MG63 (cell line): ENCODE results near the gene SNX11. TPM values are rescaled to one million over a fixed set of nuclear protein-coding genes. Genes with fewer than 3 reads are reported as not detected.

Experiments
- DNase-seq: peaks from one replicate; pipeline ENCODE4 v3.0.0-alpha.2; 2020
- H3K27me3 ChIP-seq: fragments of 250-450 bp; sonication (Bioruptor Pico); 2 replicates; pipeline ENCODE4 v1.5.1; 2020; ENCODE audit warnings: mild to moderate bottlenecking, moderate library complexity
- H3K36me3 ChIP-seq: fragments of 250-450 bp; sonication (Bioruptor Pico); 2 replicates; pipeline ENCODE4 v1.5.1; 2020; ENCODE audit warnings: mild to moderate bottlenecking, moderate library complexity
- H3K4me3 ChIP-seq: fragments of 250-450 bp; sonication (Bioruptor Pico); 2 replicates; pipeline ENCODE4 v1.5.1; 2020; ENCODE audit warnings: mild to moderate bottlenecking, moderate library complexity
- H3K9me3 ChIP-seq: fragments of 250-450 bp; sonication (Bioruptor Pico); 2 replicates; pipeline ENCODE4 v1.5.1; 2020; ENCODE audit warnings: mild to moderate bottlenecking, moderate library complexity
- total RNA-seq: library from RNA; depleted of rRNA; stranded (reverse); fragments of >200 nt; shearing (Covaris generic); gene quantifications from 2 replicates; pipeline ENCODE4 v1.2.3, GENCODE V29; 2014; ENCODE audit warnings: low replicate concordance; rRNA removed

SNX11 gene
- total RNA-seq, 1 experiment from 2014 or later: 19.7 TPM

GRCh38 chr17:48169926-48170325 is 62.4 kb downstream of the SNX11 start:
- Histone ChIP-seq H3K27me3 (no peaks in the 10 kb centered on the region; the same call in 1 of the 2 replicates), H3K9me3 (no peaks in the 10 kb centered on the region), H3K36me3 (no peaks in the 10 kb centered on the region), H3K4me3 (no peak overlapping the region)
- DNase-seq: no peak

Other genes starting within 250 kb of the SNX11 start
- gene SP2, start 211.5 kb upstream of the SNX11 start, total RNA-seq: 0.81 and 2.3 TPM in 2 replicates
- gene PNPO, start 166.2 kb upstream of the SNX11 start, total RNA-seq: 41.4 and 89.7 TPM in 2 replicates
- gene PRR15L, start 149.9 kb upstream of the SNX11 start, total RNA-seq: not detected in 2 replicates
- gene CDK5RAP3, start 136.7 kb upstream of the SNX11 start, total RNA-seq: 53.3 and 59.4 TPM in 2 replicates
- 91.7 and 130 TPM in 2 replicates for gene COPZ2, start 70.0 kb upstream of the SNX11 start, total RNA-seq
- 33.6 and 47.7 TPM in 2 replicates for gene NFE2L1, start 59.4 kb upstream of the SNX11 start, total RNA-seq
- 50.7 and 59.1 TPM in 2 replicates for gene CBX1, start 6.3 kb upstream of the SNX11 start, total RNA-seq